Central memory CD8-positive, alpha-beta T cell (primary cell): ENCODE results near the gene KAT6B.
A peak's percentile ranks its signal among the peaks of the same experiment; 100 is the strongest.

Experiments
- ATAC-seq: fragments of 150-1000 bp; cut with Tn5 transposase; replicated peaks from 2 replicates; pipeline ENCODE4 v1.10.0; 2022; ENCODE audit warnings: mild to moderate bottlenecking, moderate FRiP score, moderate number of reproducible peaks; ENCODE audit not compliant: poor library complexity, severe bottlenecking; ENCODE audit errors: extremely low read depth
- DNase-seq, 2 donors: peaks; one replicate each; pipeline ENCODE4 v3.0.0; 2021; ENCODE audit warnings: low spot score in 2 of 2
- H3K27ac Mint-ChIP-seq: one replicate; pipeline ENCODE4 v1.8.0; 2022; ENCODE audit warnings: low read depth, mild to moderate bottlenecking, moderate library complexity, mixed read lengths
- H3K27me3 Mint-ChIP-seq: one replicate; pipeline ENCODE4 v1.8.0; 2022; ENCODE audit warnings: mixed read lengths
- H3K36me3 Mint-ChIP-seq: one replicate; pipeline ENCODE4 v1.8.0; 2022; ENCODE audit warnings: mild to moderate bottlenecking, moderate library complexity, mixed read lengths; ENCODE audit not compliant: insufficient read depth
- H3K4me1 Mint-ChIP-seq: one replicate; pipeline ENCODE4 v1.8.0; 2022; ENCODE audit warnings: mixed read lengths
- H3K4me3 Mint-ChIP-seq: one replicate; pipeline ENCODE4 v1.8.0; 2022; ENCODE audit warnings: mild to moderate bottlenecking, moderate library complexity, mixed read lengths
- H3K9me3 Mint-ChIP-seq: one replicate; pipeline ENCODE4 v1.8.0; 2022; ENCODE audit warnings: mixed read lengths

KAT6B gene

GRCh38 chr10:74825371-74826141 is 844 bp upstream of the KAT6B start:
- peaks cover 48% of the 10 kb centered on the region for H3K4me1 Mint-ChIP-seq
- H3K27me3 Mint-ChIP-seq: no peaks in the 10 kb centered on the region
- H3K27ac Mint-ChIP-seq: peak overlapping the region; percentile 93
- peak overlapping the region; percentile 87 for H3K4me3 Mint-ChIP-seq
- H3K36me3 Mint-ChIP-seq: peaks cover 17% of the 10 kb centered on the region
- ATAC-seq (no peak), DNase-seq (peak; percentile 43 to 45)
- no peaks in the 10 kb centered on the region for H3K9me3 Mint-ChIP-seq

- Mint-ChIP-seq H3K27ac (peak overlapping the region; percentile 93), H3K9me3 (no peaks in the 10 kb centered on the region), H3K4me3 (peak overlapping the region; percentile 87), H3K4me1 (peaks cover 63% of the 10 kb centered on the region), H3K27me3 (no peaks in the 10 kb centered on the region), H3K36me3 (peaks cover 17% of the 10 kb centered on the region)
- ATAC-seq (peak; percentile 0), DNase-seq (no peak)
These were observed 643 bp downstream of the KAT6B start for GRCh38 chr10:74827045-74827441.

- Mint-ChIP-seq H3K27me3 (no peaks in the 10 kb centered on the region), H3K4me3 (peak overlapping the region; percentile 87), H3K36me3 (peaks cover 17% of the 10 kb centered on the region), H3K9me3 (no peaks in the 10 kb centered on the region), H3K27ac (peak overlapping the region; percentile 93), H3K4me1 (peaks cover 63% of the 10 kb centered on the region)
- ATAC-seq (no peak), DNase-seq (no peak)
These were observed 1.3 kb downstream of the KAT6B start for GRCh38 chr10:74827694-74828093.

GRCh38 chr10:74828946-74829345 is 2.5 kb downstream of the KAT6B start:
- Mint-ChIP-seq H3K4me3 (no peak overlapping the region), H3K4me1 (peaks cover 61% of the 10 kb centered on the region)

GRCh38 chr10:74831518-74832120 is 5.2 kb downstream of the KAT6B start:
- H3K4me3 Mint-ChIP-seq: no peak overlapping the region
- DNase-seq (no peak), ATAC-seq (no peak)
- H3K27ac Mint-ChIP-seq: peak overlapping the region; percentile 44
- H3K27me3 Mint-ChIP-seq: no peaks in the 10 kb centered on the region
- peaks cover 6% of the 10 kb centered on the region for H3K36me3 Mint-ChIP-seq
- no peaks in the 10 kb centered on the region for H3K9me3 Mint-ChIP-seq
- H3K4me1 Mint-ChIP-seq: peaks cover 63% of the 10 kb centered on the region

More at GRCh38 chr10:74828946-74829345, 2.5 kb downstream of the KAT6B start:
- Mint-ChIP-seq H3K36me3 (peaks cover 17% of the 10 kb centered on the region), H3K27ac (peak overlapping the region; percentile 47), H3K9me3 (no peaks in the 10 kb centered on the region), H3K27me3 (no peaks in the 10 kb centered on the region)
- DNase-seq: no peak
- ATAC-seq: no peak

GRCh38 chr10:74835963-74836362 is 9.6 kb downstream of the KAT6B start:
- DNase-seq: no peak
- Mint-ChIP-seq H3K27me3 (no peaks in the 10 kb centered on the region), H3K9me3 (no peaks in the 10 kb centered on the region), H3K36me3 (peaks cover 14% of the 10 kb centered on the region), H3K4me1 (peaks cover 46% of the 10 kb centered on the region), H3K27ac (no peak overlapping the region), H3K4me3 (no peak overlapping the region)
- ATAC-seq: no peak

- Mint-ChIP-seq H3K36me3 (peaks cover 14% of the 10 kb centered on the region), H3K9me3 (no peaks in the 10 kb centered on the region), H3K4me3 (no peak overlapping the region), H3K27ac (no peak overlapping the region), H3K4me1 (peaks cover 46% of the 10 kb centered on the region), H3K27me3 (no peaks in the 10 kb centered on the region)
- ATAC-seq: no peak
- DNase-seq: no peak
These were observed 10.5 kb downstream of the KAT6B start for GRCh38 chr10:74836877-74837276.

- no peaks in the 10 kb centered on the region for H3K27me3 Mint-ChIP-seq
- H3K27ac Mint-ChIP-seq: peak overlapping the region; percentile 44
- DNase-seq (no peak), ATAC-seq (no peak)
- no peak overlapping the region for H3K4me3 Mint-ChIP-seq
- H3K4me1 Mint-ChIP-seq: peaks cover 51% of the 10 kb centered on the region
- H3K36me3 Mint-ChIP-seq: peaks cover 14% of the 10 kb centered on the region
- H3K9me3 Mint-ChIP-seq: no peaks in the 10 kb centered on the region
These were observed 11.3 kb downstream of the KAT6B start for GRCh38 chr10:74837743-74838142.

- H3K4me3 Mint-ChIP-seq: no peak overlapping the region
- H3K9me3 Mint-ChIP-seq: no peaks in the 10 kb centered on the region
- H3K27ac Mint-ChIP-seq: no peak overlapping the region
- no peaks in the 10 kb centered on the region for H3K27me3 Mint-ChIP-seq
- no peak for ATAC-seq
- peaks cover 56% of the 10 kb centered on the region for H3K4me1 Mint-ChIP-seq
- no peak for DNase-seq
- peaks cover 20% of the 10 kb centered on the region for H3K36me3 Mint-ChIP-seq
These were observed 13.3 kb downstream of the KAT6B start for GRCh38 chr10:74839708-74840107.

GRCh38 chr10:74841265-74841973 is 15.0 kb downstream of the KAT6B start:
- H3K9me3 Mint-ChIP-seq: no peaks in the 10 kb centered on the region
- peaks cover 53% of the 10 kb centered on the region for H3K4me1 Mint-ChIP-seq
- H3K4me3 Mint-ChIP-seq: no peak overlapping the region
- no peak overlapping the region for H3K27ac Mint-ChIP-seq
- peaks cover 20% of the 10 kb centered on the region for H3K36me3 Mint-ChIP-seq
- ATAC-seq (no peak), DNase-seq (no peak)
- no peaks in the 10 kb centered on the region for H3K27me3 Mint-ChIP-seq

GRCh38 chr10:74842301-74842954 is 16.0 kb downstream of the KAT6B start:
- ATAC-seq: no peak

GRCh38 chr10:74846958-74847357 is 20.6 kb downstream of the KAT6B start:
- no peak overlapping the region for H3K4me3 Mint-ChIP-seq
- H3K27ac Mint-ChIP-seq: no peak overlapping the region
- H3K27me3 Mint-ChIP-seq: no peaks in the 10 kb centered on the region
- ATAC-seq (no peak), DNase-seq (no peak)
- H3K9me3 Mint-ChIP-seq: no peaks in the 10 kb centered on the region
- H3K4me1 Mint-ChIP-seq: peaks cover 36% of the 10 kb centered on the region
- H3K36me3 Mint-ChIP-seq: peaks cover 10% of the 10 kb centered on the region

More at GRCh38 chr10:74842301-74842954, 16.0 kb downstream of the KAT6B start:
- H3K27ac Mint-ChIP-seq: no peak overlapping the region
- no peak overlapping the region for H3K4me3 Mint-ChIP-seq
- no peaks in the 10 kb centered on the region for H3K27me3 Mint-ChIP-seq
- DNase-seq: no peak
- no peaks in the 10 kb centered on the region for H3K9me3 Mint-ChIP-seq
- peaks cover 58% of the 10 kb centered on the region for H3K4me1 Mint-ChIP-seq
- peaks cover 19% of the 10 kb centered on the region for H3K36me3 Mint-ChIP-seq
